ENCODE measurements around the gene SPPL3.

GRCh38 chr12:120842595-120842994 lies 61.6 kb downstream of the SPPL3 start:
- TF ChIP-seq USF1 (IDR thresholded peaks at IDR 0.05), result no peak
- no peak for TF ChIP-seq YY1 (IDR thresholded peaks at IDR 0.05; ENCODE audit: low read depth)
- TF ChIP-seq, protein P1, sequence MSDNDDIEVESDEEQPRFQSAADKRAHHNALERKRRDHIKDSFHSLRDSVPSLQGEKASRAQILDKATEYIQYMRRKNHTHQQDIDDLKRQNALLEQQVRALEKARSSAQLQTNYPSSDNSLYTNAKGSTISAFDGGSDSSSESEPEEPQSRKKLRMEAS (IDR thresholded peaks at IDR 0.05), result no peak
- TF ChIP-seq REST (IDR thresholded peaks at IDR 0.05; ENCODE audit: low read depth), result no peak
- no peak for TF ChIP-seq RAD21 (IDR thresholded peaks at IDR 0.05; ENCODE audit: low read depth)
